Transverse colon (tissue), 4 donors: Measurements from ENCODE around the gene TYMS. TPM values are rescaled to one million over a fixed set of nuclear protein-coding genes. Genes with fewer than 3 reads are reported as not detected.
A peak's percentile ranks its signal among the peaks of the same experiment; 100 is the strongest.

Source experiments
- DNase-seq: peaks from one replicate; pipeline ENCODE4 v3.0.0-alpha.2; 2019
- H3K27ac ChIP-seq, 4 donors: fragments of 200-600 bp; sonication (generic); 2 replicates each; pipeline ENCODE4 v1.5.1; 2016 to 2018; ENCODE audit warnings: inconsistent platforms in 4 of 4
- H3K27me3 ChIP-seq: fragments of 200-600 bp; sonication (generic); 2 replicates; pipeline ENCODE4 v1.5.1; 2017; ENCODE audit warnings: inconsistent platforms
- H3K36me3 ChIP-seq, 4 donors: fragments of 200-600 bp; sonication (generic); 2 replicates each; pipeline ENCODE4 v1.5.1; 2017 to 2019; ENCODE audit warnings: inconsistent platforms in 4 of 4
- H3K4me1 ChIP-seq, 4 donors: fragments of 200-600 bp; sonication (generic); 2 replicates each; pipeline ENCODE4 v1.5.1; 2017 to 2020; ENCODE audit warnings: inconsistent platforms in 4 of 4
- H3K4me3 ChIP-seq, 4 donors: fragments of 200-600 bp; sonication (generic); 1 replicate in 1 of 4; 2 replicates in 3 of 4; pipeline versions ENCODE4 v1.5.1 to v1.6.1; 2017 to 2019; ENCODE audit warnings: inconsistent platforms in 4 of 4
- H3K9me3 ChIP-seq, 2 donors: fragments of 200-600 bp; sonication (generic); 2 replicates each; pipeline ENCODE4 v1.5.1; 2017 to 2019; ENCODE audit warnings: inconsistent platforms in 2 of 2
- CTCF ChIP-seq, 5 experiments: fragments of 200-600 bp in 3 of 5; fragments of 450-650 bp in 2 of 5; sonication (generic) in 3 of 5; IDR thresholded peaks; 1 replicate in 2 of 5; 2 replicates in 3 of 5; pipeline ENCODE4 v1.5.1; 2016 to 2017; ENCODE audit warnings: antibody characterized with exemption in 5 of 5, inconsistent platforms in 3 of 5, mild to moderate bottlenecking in 2 of 5, moderate library complexity in 1 of 5
- EP300 ChIP-seq: sonication (generic); formaldehyde crosslinking; IDR thresholded peaks from one replicate; pipeline ENCODE4 v1.6.1; 2017; ENCODE audit warnings: antibody characterized with exemption, low read depth
- POLR2A ChIP-seq: fragments of 450-650 bp; IDR thresholded peaks from one replicate; pipeline ENCODE4 v1.6.1; 2016; ENCODE audit warnings: antibody characterized with exemption, mild to moderate bottlenecking, moderate library complexity
- POLR2AphosphoS5 ChIP-seq, 3 donors: sonication (generic); formaldehyde crosslinking; IDR thresholded peaks; one replicate each; pipeline ENCODE4 v1.6.1; 2016; ENCODE audit warnings: antibody characterized with exemption in 3 of 3
- WGBS, 2 donors: methylation state at CpG; one replicate each; pipeline ENCODE4 v1.1.5; 2018; ENCODE audit warnings: low coverage in 1 of 2; 5-methylcytosine and 5-hydroxymethylcytosine counted together
- in situ Hi-C, 4 donors: fragments of 200-750 bp; cut with MboI; loops; one replicate each; pipeline versions ENCODE4 v1.15.0 to v1.15.1; 2017; ENCODE audit warnings: low sequenced_read_pairs in 3 of 4, low pct_ligation_motif_present in 1 of 4, low pct_unique_long_range_greater_than_20kb in 1 of 4
- intact Hi-C: fragments of 100-400 bp; cut with DNase I; formaldehyde crosslinking; loops from one replicate; pipeline ENCODE4 v1.15.1; 2023; ENCODE audit warnings: low total_unique reads
- total RNA-seq, 4 donors: library from RNA; depleted of rRNA; stranded (reverse); fragments of >200 nt; gene quantifications; one replicate each; pipeline ENCODE4 v1.1.0, GENCODE V29; 2016

The TYMS gene
- total RNA-seq, 4 donors from 2014 or later = 3.2 to 5.9 (median 4.7) TPM

DNA sequence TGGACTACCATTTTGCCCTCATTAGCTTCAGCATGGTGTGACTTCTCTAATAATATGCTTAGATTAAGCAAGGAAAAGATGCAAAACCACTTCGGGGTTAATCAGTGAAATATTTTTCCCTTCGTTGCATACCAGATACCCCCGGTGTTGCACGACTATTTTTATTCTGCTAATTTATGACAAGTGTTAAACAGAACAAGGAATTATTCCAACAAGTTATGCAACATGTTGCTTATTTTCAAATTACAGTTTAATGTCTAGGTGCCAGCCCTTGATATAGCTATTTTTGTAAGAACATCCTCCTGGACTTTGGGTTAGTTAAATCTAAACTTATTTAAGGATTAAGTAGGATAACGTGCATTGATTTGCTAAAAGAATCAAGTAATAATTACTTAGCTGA lies 16.3 kb downstream of the TYMS start:
- Histone ChIP-seq H3K36me3 (peaks cover 0 to 34% (median 14%) of the 10 kb centered on the region in 4 donors), H3K27ac (peak overlapping the region in 1 of 4 donors; percentile 29), H3K4me3 (no peak overlapping the region), H3K9me3 (no peaks in the 10 kb centered on the region), H3K27me3 (no peaks in the 10 kb centered on the region), H3K4me1 (peaks cover 0 to 3% (median 0%) of the 10 kb centered on the region in 4 donors)
- DNase-seq = no peak
- intact Hi-C loops (no loop called here), in situ Hi-C loops (no loop called here)
- 59 to 63% methylated on average over 5 of the region's 5 CpGs for WGBS, 2 donors
- TF ChIP-seq POLR2A = no peak
- TF ChIP-seq EP300 = no peak
- no peak for TF ChIP-seq CTCF (IDR thresholded peaks at IDR 0.05)
- TF ChIP-seq POLR2AphosphoS5 (IDR thresholded peaks at IDR 0.05) = no peak

DNA sequence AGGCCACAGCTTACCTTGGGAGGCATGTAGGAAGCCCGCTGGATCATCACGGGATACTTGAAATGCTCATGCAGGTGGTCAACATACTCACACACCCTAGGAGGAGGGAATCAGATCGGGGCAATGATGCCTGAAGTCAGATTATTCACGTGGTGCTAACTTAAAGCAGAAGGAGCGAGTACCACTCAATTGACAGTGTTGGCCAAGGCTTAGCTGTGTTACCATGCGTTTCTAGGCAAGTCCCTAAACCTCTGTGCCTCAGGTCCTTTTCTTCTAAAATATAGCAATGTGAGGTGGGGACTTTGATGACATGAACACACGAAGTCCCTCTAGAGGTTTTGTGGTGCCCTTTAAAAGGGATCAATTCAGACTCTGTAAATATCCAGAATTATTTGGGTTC lies 17.9 kb downstream of the TYMS start:
- TF ChIP-seq POLR2AphosphoS5 (IDR thresholded peaks at IDR 0.05) (no peak), EP300 (no peak), POLR2A (no peak), CTCF (IDR thresholded peaks at IDR 0.05) (no peak)
- WGBS, 2 donors = 92% methylated on average over 7 of the region's 7 CpGs; no CpG with 5 or more reads in 1 of the 2 donors
- in situ Hi-C loops = no loop called here

GRCh38 chr18:676069-676468 lies 18.6 kb downstream of the TYMS start:
- Histone ChIP-seq H3K4me1 (peaks cover 0 to 3% (median 0%) of the 10 kb centered on the region in 4 donors), H3K36me3 (peaks cover 0 to 23% (median 10%) of the 10 kb centered on the region in 4 donors), H3K9me3 (no peaks in the 10 kb centered on the region), H3K27me3 (no peaks in the 10 kb centered on the region), H3K4me3 (no peak overlapping the region), H3K27ac (no peak overlapping the region)
- intact Hi-C loops = no loop called here
- DNase-seq = no peak
- TF ChIP-seq CTCF (IDR thresholded peaks at IDR 0.05) (no peak), POLR2AphosphoS5 (IDR thresholded peaks at IDR 0.05) (no peak), POLR2A (no peak)
- in situ Hi-C loops = no loop called here
- 89 to 91% methylated on average over 2 to 5 of the region's 5 CpGs for WGBS, 2 donors

More for the DNA sequence above, 17.9 kb downstream of the TYMS start:
- H3K36me3 ChIP-seq = peaks cover 0 to 28% (median 14%) of the 10 kb centered on the region in 4 donors
- H3K4me1 ChIP-seq = peaks cover 0 to 3% (median 0%) of the 10 kb centered on the region in 4 donors
- H3K9me3 ChIP-seq = no peaks in the 10 kb centered on the region
- intact Hi-C loops = no loop called here
- H3K27ac ChIP-seq = no peak overlapping the region
- no peak overlapping the region for H3K4me3 ChIP-seq
- no peaks in the 10 kb centered on the region for H3K27me3 ChIP-seq
- no peak for DNase-seq

- in situ Hi-C loops = no loop called here
- TF ChIP-seq CTCF (IDR thresholded peaks at IDR 0.05) (no peak), POLR2A (no peak), POLR2AphosphoS5 (IDR thresholded peaks at IDR 0.05) (no peak), EP300 (no peak)
- 85 to 94% methylated on average over 2 to 3 of the region's 3 CpGs for WGBS, 2 donors
- intact Hi-C loops = no loop called here
- Histone ChIP-seq H3K4me3 (no peak overlapping the region), H3K9me3 (no peaks in the 10 kb centered on the region), H3K27ac (no peak overlapping the region), H3K27me3 (no peaks in the 10 kb centered on the region), H3K36me3 (peaks cover 0 to 26% (median 10%) of the 10 kb centered on the region in 4 donors), H3K4me1 (peaks cover 0 to 3% (median 0%) of the 10 kb centered on the region in 4 donors)
- no peak for DNase-seq
Observed at GRCh38 chr18:676736-677135, 19.3 kb downstream of the TYMS start.
